Measurements from ENCODE around the gene NFIB. TPM values are rescaled to one million over a fixed set of nuclear protein-coding genes. Genes with fewer than 3 reads are reported as not detected.

The NFIB gene
- total and polyA plus RNA-seq, 2 of the 8 experiments (the other 6 are each of a cell fraction or from before 2014, with no cell fraction given): 2.6 to 13.1 TPM

DNA sequence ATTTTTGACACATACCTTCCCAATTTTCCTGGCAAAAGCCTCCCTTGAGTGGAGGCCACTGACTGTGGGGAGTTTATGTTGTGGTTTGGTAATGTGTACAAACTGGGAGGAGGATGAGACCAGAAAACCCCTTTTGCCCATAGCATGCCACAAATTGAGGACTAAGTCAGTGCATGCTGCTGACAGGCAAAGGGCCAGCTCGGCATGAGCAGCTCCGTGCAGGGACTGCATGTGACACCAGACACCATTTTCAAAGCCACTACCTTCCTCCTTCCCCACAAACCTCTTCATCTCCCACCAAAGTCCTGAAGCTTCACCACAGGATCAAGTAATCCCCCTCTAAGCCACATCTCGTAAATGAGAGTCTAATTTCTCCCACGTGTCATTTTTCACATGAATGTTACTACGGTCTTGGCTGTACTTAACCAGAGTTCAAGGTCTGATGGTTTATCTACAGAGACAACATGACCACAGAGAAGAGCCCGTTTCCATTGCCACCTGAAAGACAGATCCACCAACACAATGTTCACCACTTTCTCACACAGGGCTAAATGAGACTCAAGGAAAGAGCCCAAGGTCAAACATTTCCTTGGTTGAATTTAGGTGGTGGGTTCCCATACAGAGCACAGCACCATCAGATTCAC is 106.5 kb downstream of the NFIB start:
- Histone ChIP-seq H3K18ac (ENCODE audit: extremely low read depth, low read length) (no peak overlapping the region), H2AK5ac (ENCODE audit: low read depth, low read length) (no peak overlapping the region), H3K9ac (replicated peaks in 1 of 4; ENCODE audit: extremely low read depth in 1 of 4, low read depth in 3 of 4, low read length in 3 of 4) (no peak overlapping the region), H2BK12ac (ENCODE audit: low read depth, low read length) (no peak overlapping the region), H4K8ac (ENCODE audit: extremely low read depth, insufficient read depth, low read length) (no peak overlapping the region), H3K4me3 (ENCODE audit: extremely low read depth in 1 of 4, insufficient read depth in 2 of 4, low read depth in 3 of 4, low read length in 4 of 4) (no peak overlapping the region), H2AFZ (ENCODE audit: low read length) (no peak overlapping the region), H3K9me3 (ENCODE audit: insufficient read depth in 2 of 2, low read depth in 1 of 2, low read length in 1 of 2) (no peaks in the 10 kb centered on the region), H3K4me2 (ENCODE audit: insufficient read depth in 1 of 2, low read depth in 2 of 2, low read length in 2 of 2) (no peak overlapping the region), H2BK15ac (ENCODE audit: low read length) (no peak overlapping the region), H3K79me2 (ENCODE audit: control insufficient read depth in 1 of 2, insufficient read depth in 2 of 2, low read length in 2 of 2) (no peaks in the 10 kb centered on the region; a peak in 1 of 4 replicates), H4K91ac (replicated peaks; ENCODE audit: insufficient read length, low read length) (no peak overlapping the region), H3K36me3 (ENCODE audit: control insufficient read depth in 2 of 4, insufficient read depth in 4 of 4, low read length in 3 of 4) (no peaks in the 10 kb centered on the region), H4K20me1 (replicated peaks in 1 of 2; ENCODE audit: control insufficient read depth in 1 of 2, insufficient read depth in 2 of 2, low read length in 2 of 2) (no peaks in the 10 kb centered on the region), H3K14ac (ENCODE audit: insufficient read length) (no peak overlapping the region), H3K27ac (ENCODE audit: low read depth, low read length) (no peak overlapping the region), H3K23ac (ENCODE audit: insufficient read length) (no peak overlapping the region), H3K4me1 (replicated peaks in 1 of 4; ENCODE audit: control insufficient read depth in 3 of 4, insufficient read depth in 4 of 4, low read length in 3 of 4) (peaks cover 2 to 6% (median 3%) of the 10 kb centered on the region in 4 experiments; a peak in 3 of 7 replicates), H2BK120ac (replicated peaks; ENCODE audit: low read depth, low read length) (no peak overlapping the region), H2BK5ac (ENCODE audit: low read depth, low read length) (no peak overlapping the region), H3K23me2 (ENCODE audit: low read depth, low read length) (no peaks in the 10 kb centered on the region), H3K79me1 (ENCODE audit: low read depth, low read length) (no peaks in the 10 kb centered on the region), H3K56ac (replicated peaks; ENCODE audit: insufficient read length, low read depth, low read length) (no peak overlapping the region), H3K4ac (replicated peaks; ENCODE audit: insufficient read length, low read depth, low read length) (no peak overlapping the region), H2BK20ac (ENCODE audit: low read length) (no peak overlapping the region), H4K5ac (ENCODE audit: insufficient read length, low read depth, low read length) (no peak overlapping the region), H3K27me3 (replicated peaks in 1 of 4; ENCODE audit: control insufficient read depth in 3 of 4, extremely low read depth in 1 of 4, insufficient read depth in 3 of 4, low read length in 3 of 4) (no peaks in the 10 kb centered on the region)
- WGBS, 2 experiments (ENCODE audit: extremely low coverage in 1 of 2, insufficient coverage in 1 of 2, insufficient read length in 1 of 2, insufficient replicate concordance in 2 of 2, low coverage in 1 of 2, low lambda C conversion rate in 2 of 2, missing lambda C conversion rate in 1 of 2): 88% methylated on average over 6 of the region's 6 CpGs; no CpG with 5 or more reads in 1 of the 2 experiments
- no peak for FAIRE-seq
- CTCF ChIA-PET (ENCODE audit: partially characterized antibody): no interaction called here
- DNase-seq (ENCODE audit: low read depth in 1 of 2, low spot score in 2 of 2): no peak
- POLR2A ChIA-PET (ENCODE audit: partially characterized antibody): no interaction called here
- TF ChIP-seq POLR2A (IDR thresholded peaks at IDR 0.05; ENCODE audit: control extremely low read depth in 1 of 2, low read depth in 2 of 2, low read length in 2 of 2): no peak
